IMR-90 (cell line): ENCODE data around the gene SPATA3. TPM values are rescaled to one million over a fixed set of nuclear protein-coding genes. Genes with fewer than 3 reads are reported as not detected.

Experiments used
- CEBPB ChIP-seq: IDR thresholded peaks from 2 replicates; pipeline ENCODE4 v1.6.1; 2012; ENCODE audit warnings: low read depth, low read length, improper control_type of control experiment
- CHD1 ChIP-seq: IDR thresholded peaks from 2 replicates; pipeline ENCODE4 v1.6.1; 2012; ENCODE audit warnings: low read depth, low read length, improper control_type of control experiment
- MAFK ChIP-seq: IDR thresholded peaks from 2 replicates; pipeline ENCODE4 v1.6.1; 2012; ENCODE audit warnings: low read depth, low read length, improper control_type of control experiment
- RAD21 ChIP-seq: IDR thresholded peaks from 2 replicates; pipeline ENCODE4 v1.6.1; 2012; ENCODE audit warnings: low read length, improper control_type of control experiment
- RFX5 ChIP-seq: IDR thresholded peaks from 2 replicates; pipeline ENCODE4 v1.8.0; 2012; ENCODE audit warnings: low read depth, mild to moderate bottlenecking, low read length, moderate library complexity
- SMC3 ChIP-seq: fragments of 150-350 bp; IDR thresholded peaks from 2 replicates; pipeline ENCODE4 v1.6.1; 2016; ENCODE audit warnings: low read depth, mild to moderate bottlenecking, antibody characterized with exemption, low read length, moderate library complexity
- polyA plus RNA-seq, 3 experiments: library from polyadenylated mRNA; depleted of rRNA; stranded (reverse); fragments of >200 nt; gene quantifications; 2 replicates each; pipeline ENCODE4 v1.2.3, GENCODE V29; 2012; ENCODE audit warnings: low replicate concordance in 1 of 3
- total RNA-seq: library from RNA; depleted of rRNA; stranded (reverse); fragments of >200 nt; gene quantifications from 2 replicates; pipeline ENCODE4 v1.2.3, GENCODE V29; 2012

SPATA3 gene
- total and polyA plus RNA-seq, 2 of the 4 experiments (the other 2 are of a cell fraction): not detected

DNA sequence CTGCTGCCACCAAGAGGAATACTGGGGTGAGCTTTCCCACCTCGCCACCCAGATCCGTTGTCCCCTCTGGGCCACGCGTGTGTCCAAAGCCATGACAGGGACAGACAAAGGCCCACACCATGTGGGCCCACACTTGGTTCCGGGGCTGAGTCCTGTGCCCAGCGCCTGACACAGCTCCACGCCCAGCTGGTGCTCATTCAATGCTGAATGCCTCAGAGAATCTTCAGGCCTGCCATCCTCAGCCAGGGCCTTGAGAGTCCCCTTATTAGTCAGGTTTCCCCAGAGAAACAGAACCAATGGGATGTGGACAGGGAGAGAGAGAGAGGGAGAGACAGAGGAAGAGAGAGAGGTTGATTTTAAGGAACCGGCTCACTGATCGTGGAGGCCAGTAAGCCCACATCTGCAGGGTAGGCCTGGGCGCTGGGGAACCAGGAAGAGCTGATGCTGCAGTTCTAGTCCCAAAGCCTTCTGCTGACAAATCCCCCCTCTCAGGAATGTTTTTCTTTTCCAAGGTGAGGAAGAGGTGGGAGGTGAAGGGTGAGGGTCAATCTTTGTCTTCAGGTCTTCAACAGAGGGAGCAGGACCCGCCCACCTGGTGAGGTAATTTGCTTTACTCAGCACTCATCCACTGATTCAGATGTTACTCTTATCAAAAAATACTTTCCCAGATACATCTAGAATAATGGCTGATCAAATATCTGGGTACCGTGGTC, 10.2 kb upstream of the SPATA3 start (continued):
- TF ChIP-seq CEBPB (no peak), RFX5 (no peak), MAFK (no peak), SMC3 (no peak), CHD1 (no peak), RAD21 (no peak)
